Upper lobe of right lung (tissue), 1 donor: ENCODE data around the gene LRRK1. TPM values are rescaled to one million over a fixed set of nuclear protein-coding genes. Genes with fewer than 3 reads are reported as not detected.

Experiments used
- ATAC-seq: fragments of 200-7000 bp; cut with Tn5 transposase; one replicate; pipeline ENCODE4 v1.9.1; 2020; ENCODE audit warnings: mild to moderate bottlenecking, moderate library complexity
- DNase-seq: peaks from one replicate; pipeline ENCODE4 v3.0.0-alpha.2; 2020
- H3K27ac ChIP-seq: fragments of 200-600 bp; one replicate; pipeline ENCODE4 v1.8.0; 2022
- H3K27me3 ChIP-seq: fragments of 200-600 bp; one replicate; pipeline ENCODE4 v1.8.0; 2022; ENCODE audit warnings: mild to moderate bottlenecking
- H3K36me3 ChIP-seq: fragments of 200-600 bp; one replicate; pipeline ENCODE4 v1.8.0; 2022
- H3K4me1 ChIP-seq: fragments of 200-600 bp; one replicate; pipeline ENCODE4 v1.8.0; 2022
- H3K4me3 ChIP-seq: fragments of 200-600 bp; one replicate; pipeline ENCODE4 v1.8.0; 2022; ENCODE audit warnings: mild to moderate bottlenecking
- H3K9me3 ChIP-seq: fragments of 200-600 bp; one replicate; pipeline ENCODE4 v1.8.0; 2022
- CTCF ChIP-seq: fragments of 200-600 bp; IDR thresholded peaks from one replicate; pipeline ENCODE4 v1.8.0; 2022; ENCODE audit warnings: antibody characterized with exemption
- intact Hi-C: fragments of 100-400 bp; cut with DNase I; formaldehyde crosslinking; loops from one replicate; pipeline ENCODE4 v1.11.0; 2022
- total RNA-seq: library from RNA; stranded (reverse); fragmentation: NEBNext Ultra II Directional; extraction: Animal tissue kit (Norgen Biotek cat#: 25700); gene quantifications from one replicate; pipeline ENCODE4 v1.2.1, GENCODE V29; 2021
- donor health status: DM: no; HTN: yes; CAD: no; lungs with severe emphysema.

Gene LRRK1
- total RNA-seq, 1 donor from 2014 or later, result 22.6 TPM

GRCh38 chr15:101083336-101084045 is 164.3 kb downstream of the LRRK1 start:
- Histone ChIP-seq H3K4me1 (peaks cover 4% of the 10 kb centered on the region), H3K27ac (no peak overlapping the region), H3K27me3 (no peaks in the 10 kb centered on the region), H3K4me3 (no peak overlapping the region), H3K9me3 (no peaks in the 10 kb centered on the region), H3K36me3 (no peaks in the 10 kb centered on the region)
- DNase-seq, result no peak
- no peak for TF ChIP-seq CTCF
- intact Hi-C loops, result no loop called here
- no peak for ATAC-seq

- Histone ChIP-seq H3K4me1 (peaks cover 13% of the 10 kb centered on the region), H3K27ac (no peak overlapping the region), H3K4me3 (no peak overlapping the region), H3K9me3 (no peaks in the 10 kb centered on the region), H3K36me3 (no peaks in the 10 kb centered on the region), H3K27me3 (no peaks in the 10 kb centered on the region)
- no peak for ATAC-seq
- DNase-seq, result no peak
- no peak for TF ChIP-seq CTCF
- intact Hi-C loops, result loop anchor here (5.0 kb wide), 1 partner anchor 172 kb away; no protein-coding TSS in a partner anchor
Observed at GRCh38 chr15:101084801-101085200, 165.6 kb downstream of the LRRK1 start.

- no peak overlapping the region for H3K4me3 ChIP-seq
- no peaks in the 10 kb centered on the region for H3K9me3 ChIP-seq
- intact Hi-C loops, result loop anchor here (5.0 kb wide), 1 partner anchor 172 kb away; no protein-coding TSS in a partner anchor
- no peak for TF ChIP-seq CTCF
- H3K36me3 ChIP-seq, result no peaks in the 10 kb centered on the region
- no peak overlapping the region for H3K27ac ChIP-seq
- no peaks in the 10 kb centered on the region for H3K27me3 ChIP-seq
- no peak for ATAC-seq
- DNase-seq, result no peak
- peaks cover 16% of the 10 kb centered on the region for H3K4me1 ChIP-seq
Observed at GRCh38 chr15:101085311-101085700, 166.1 kb downstream of the LRRK1 start.

- TF ChIP-seq CTCF, result no peak
- DNase-seq (no peak), ATAC-seq (no peak)
- H3K4me3 ChIP-seq, result no peak overlapping the region
- no peak overlapping the region for H3K27ac ChIP-seq
- no peaks in the 10 kb centered on the region for H3K27me3 ChIP-seq
- intact Hi-C loops, result loop anchor here (5.0 kb wide), 1 partner anchor 171 kb away; no protein-coding TSS in a partner anchor
- H3K36me3 ChIP-seq, result no peaks in the 10 kb centered on the region
- H3K4me1 ChIP-seq, result peaks cover 27% of the 10 kb centered on the region
- no peaks in the 10 kb centered on the region for H3K9me3 ChIP-seq
Observed at GRCh38 chr15:101086394-101087171, 167.4 kb downstream of the LRRK1 start.

GRCh38 chr15:101087172-101087769 is 168.1 kb downstream of the LRRK1 start:
- H3K27me3 ChIP-seq, result no peaks in the 10 kb centered on the region
- no peaks in the 10 kb centered on the region for H3K9me3 ChIP-seq
- no peaks in the 10 kb centered on the region for H3K36me3 ChIP-seq
- TF ChIP-seq CTCF, result no peak
- peaks cover 34% of the 10 kb centered on the region for H3K4me1 ChIP-seq
- intact Hi-C loops, result loop anchor here (5.0 kb wide), 1 partner anchor 170 kb away; no protein-coding TSS in a partner anchor
- no peak for ATAC-seq
- H3K27ac ChIP-seq, result no peak overlapping the region
- no peak overlapping the region for H3K4me3 ChIP-seq
- no peak for DNase-seq
